ENCODE data around the gene HAUS8. TPM values are rescaled to one million over a fixed set of nuclear protein-coding genes. Genes with fewer than 3 reads are reported as not detected.

HAUS8 gene
- total and polyA plus RNA-seq, 2 of the 4 experiments (the other 2 are of a cell fraction) = 3.4 to 14.2 TPM

GRCh38 chr19:17023805-17024204 is 51.4 kb downstream of the HAUS8 start:
- intact Hi-C loops (cut with micrococcal nuclease) = no loop called here
- Histone ChIP-seq H3K27me3 (ENCODE audit: control insufficient read depth, insufficient read depth, low read length) (peaks cover 45% of the 10 kb centered on the region), H3K36me3 (ENCODE audit: control insufficient read depth, insufficient read depth, low read length) (no peaks in the 10 kb centered on the region), H2AK5ac (ENCODE audit: low read depth, low read length) (no peak overlapping the region), H3K4me2 (ENCODE audit: low read depth, low read length) (no peak overlapping the region), H3K18ac (ENCODE audit: low read depth, low read length) (no peak overlapping the region), H2BK15ac (ENCODE audit: low read depth, low read length) (no peak overlapping the region), H4K20me1 (ENCODE audit: insufficient read depth, low read length) (no peaks in the 10 kb centered on the region), H3K9ac (ENCODE audit: low read depth, low read length) (no peak overlapping the region), H3K9me1 (ENCODE audit: insufficient read depth, low read length) (no peaks in the 10 kb centered on the region), H3K79me1 (ENCODE audit: low read depth in 1 of 2, low read length in 2 of 2) (no peaks in the 10 kb centered on the region), H3K14ac (replicated peaks; ENCODE audit: low read depth, low read length) (no peak overlapping the region), H3K4me3 (ENCODE audit: insufficient read depth, low read depth, low read length) (no peak overlapping the region), H2BK20ac (ENCODE audit: low read depth, low read length) (no peak overlapping the region), H4K91ac (ENCODE audit: insufficient read depth, low read depth, low read length) (no peak overlapping the region), H2BK5ac (ENCODE audit: low read depth, low read length, poor library complexity, severe bottlenecking) (no peak overlapping the region), H4K5ac (ENCODE audit: low read depth, low read length) (no peak overlapping the region), H3K23ac (ENCODE audit: low read depth, low read length) (no peak overlapping the region), H3K4me1 (ENCODE audit: control insufficient read depth, insufficient read depth, low read length) (peaks cover 2% of the 10 kb centered on the region; the same call in 1 of the 2 replicates), H2AFZ (replicated peaks; ENCODE audit: low read length, poor library complexity) (no peak overlapping the region), H4K8ac (ENCODE audit: low read depth in 2 of 2, low read length in 2 of 2) (no peak overlapping the region), H3K56ac (ENCODE audit: extremely low read depth, insufficient read depth, low read length) (no peak overlapping the region), H3K9me3 (ENCODE audit: control insufficient read depth, insufficient read depth, low read length) (peaks cover 12% of the 10 kb centered on the region), H3K27ac (ENCODE audit: insufficient read depth, low read length) (no peak overlapping the region), H3K4ac (ENCODE audit: low read depth, low read length) (no peak overlapping the region), H2BK120ac (ENCODE audit: low read depth, low read length) (no peak overlapping the region), H2AK9ac (replicated peaks; ENCODE audit: low read depth, low read length, poor library complexity) (no peak overlapping the region)
- ATAC-seq (ENCODE audit: low read depth) = no peak
- BruUV-seq (replicated peaks) = no TSS peak
- WGBS, 2 experiments (ENCODE audit: extremely low coverage in 2 of 2, insufficient read length in 1 of 2) = 94% methylated on average over 2 of the region's 3 CpGs; no CpG with 5 or more reads in 1 of the 2 experiments
- CTCF ChIA-PET = no interaction called here
- no peak for DNase-seq
- POLR2A ChIA-PET (ENCODE audit: unreplicated experiment) = no interaction called here
- in situ Hi-C loops (cut with MboI; ENCODE audit: low sequenced_read_pairs) = no loop called here
- no peak for TF ChIP-seq USF2 (IDR thresholded peaks at IDR 0.05; ENCODE audit: low read depth, low read length)
- dilution Hi-C loops (cut with HindIII; ENCODE audit: low sequenced_read_pairs, unreplicated experiment) = no loop called here
